Gastroesophageal sphincter (tissue), 3 donors: ENCODE measurements around the gene HAUS8.

Source experiments
- CTCF ChIP-seq, 4 experiments: fragments of 200-600 bp in 2 of 4; fragments of 450-650 bp in 2 of 4; sonication (generic) in 1 of 4; IDR thresholded peaks; one replicate each; pipeline ENCODE4 v1.5.1; 2017 to 2019; ENCODE audit warnings: antibody characterized with exemption in 4 of 4, mild to moderate bottlenecking in 2 of 4, moderate library complexity in 2 of 4
- POLR2AphosphoS5 ChIP-seq: sonication (generic); formaldehyde crosslinking; IDR thresholded peaks from one replicate; pipeline ENCODE4 v1.6.1; 2017; ENCODE audit warnings: antibody characterized with exemption

- TF ChIP-seq CTCF (IDR thresholded peaks at IDR 0.05) (no peak), POLR2AphosphoS5 (no peak)
Observed at GRCh38 chr19:17114414-17114831, 39.2 kb upstream of the HAUS8 start.
